ENCODE measurements around the gene CMBL. TPM values are rescaled to one million over a fixed set of nuclear protein-coding genes. Genes with fewer than 3 reads are reported as not detected.
"Not testable (repeated sequence)": the region's sequence is repeated elsewhere in the genome, so short reads cannot be mapped to it uniquely, and the experiment has no call there.

Gene CMBL
- total RNA-seq, 1 donor: 14.3 TPM

- no peak for DNase-seq (ENCODE audit: low read depth in 2 of 3, low spot score in 2 of 3)
These were observed 45.5 kb downstream of the CMBL start for GRCh38 chr5:10262121-10262774.

GRCh38 chr5:10261065-10261464 is 46.6 kb downstream of the CMBL start:
- no peak for DNase-seq (ENCODE audit: low read depth in 2 of 3, low spot score in 2 of 3)

- no peak for DNase-seq (ENCODE audit: low read depth in 2 of 3, low spot score in 2 of 3)
These were observed 47.8 kb downstream of the CMBL start for GRCh38 chr5:10259899-10260298.

- DNase-seq (ENCODE audit: low read depth in 2 of 3, low spot score in 2 of 3): no peak
These were observed 49.8 kb downstream of the CMBL start for GRCh38 chr5:10257870-10258269.

- DNase-seq (ENCODE audit: low read depth in 2 of 3, low spot score in 2 of 3): no peak
These were observed 53.0 kb downstream of the CMBL start for GRCh38 chr5:10254686-10255085.

GRCh38 chr5:10253390-10253789 is 54.3 kb downstream of the CMBL start:
- no peak for DNase-seq (ENCODE audit: low read depth in 2 of 3, low spot score in 2 of 3)

- no peak for DNase-seq (ENCODE audit: low read depth in 2 of 3, low spot score in 2 of 3)
These were observed 56.3 kb downstream of the CMBL start for GRCh38 chr5:10251405-10251804.

GRCh38 chr5:10250806-10251276 is 56.9 kb downstream of the CMBL start:
- DNase-seq (ENCODE audit: low read depth in 2 of 3, low spot score in 2 of 3): peak in 2 of 3 donors; percentile 9 to 32

- peak; percentile 76 to 99 (median 97) for DNase-seq (ENCODE audit: low read depth in 2 of 3, low spot score in 2 of 3)
These were observed 57.5 kb downstream of the CMBL start, which contains the start of gene CCT5 for GRCh38 chr5:10249948-10250805. TSS of gene CCT5 (plus strand) at chr5:10250280. CDS start at chr5:10250341, 61 bp downstream.

GRCh38 chr5:10248378-10249260 is 59.1 kb downstream of the CMBL start:
- DNase-seq (ENCODE audit: low read depth in 2 of 3, low spot score in 2 of 3): no peak

GRCh38 chr5:10247217-10247616 is 60.5 kb downstream of the CMBL start:
- not testable (repeated sequence) for DNase-seq (ENCODE audit: low read depth in 2 of 3, low spot score in 2 of 3)

- DNase-seq (ENCODE audit: low read depth in 2 of 3, low spot score in 2 of 3): no peak
These were observed 60.9 kb downstream of the CMBL start for GRCh38 chr5:10246761-10247160.

GRCh38 chr5:10244342-10244944 is 63.3 kb downstream of the CMBL start:
- DNase-seq (ENCODE audit: low read depth in 2 of 3, low spot score in 2 of 3): no peak

- no peak for DNase-seq (ENCODE audit: low read depth in 2 of 3, low spot score in 2 of 3)
These were observed 64.0 kb downstream of the CMBL start for GRCh38 chr5:10243660-10244240.

GRCh38 chr5:10235350-10235749 is 72.4 kb downstream of the CMBL start:
- no peak for DNase-seq (ENCODE audit: low read depth in 2 of 3, low spot score in 2 of 3)

GRCh38 chr5:10233505-10233904 is 74.2 kb downstream of the CMBL start:
- no peak for DNase-seq (ENCODE audit: low read depth in 2 of 3, low spot score in 2 of 3)

GRCh38 chr5:10233011-10233410 is 74.7 kb downstream of the CMBL start:
- no peak for DNase-seq (ENCODE audit: low read depth in 2 of 3, low spot score in 2 of 3)

- DNase-seq (ENCODE audit: low read depth in 2 of 3, low spot score in 2 of 3): no peak
These were observed 75.3 kb downstream of the CMBL start for GRCh38 chr5:10232386-10232785.

- DNase-seq (ENCODE audit: low read depth in 2 of 3, low spot score in 2 of 3): no peak
These were observed 78.2 kb downstream of the CMBL start for GRCh38 chr5:10229306-10230048.
